Kidney (tissue), 14 donors: ENCODE results near the gene BABAM1. TPM values are rescaled to one million over a fixed set of nuclear protein-coding genes. Genes with fewer than 3 reads are reported as not detected.

ENCODE experiments used
- DNase-seq, 5 donors: peaks; one replicate each; pipeline ENCODE4 v3.0.0-alpha.2; 2013 to 2020
- FAIRE-seq: peaks from 2 replicates; lab custom pipeline; 2012; peaks lifted over from hg19 to GRCh38; lab: Jason Lieb, UNC
- H3K27ac ChIP-seq, 2 donors: one replicate each; pipeline ENCODE4 v1.7.0; 2013; ENCODE audit warnings: low read depth in 2 of 2, low read length in 2 of 2, inconsistent platforms in 1 of 2
- H3K27me3 ChIP-seq: one replicate; pipeline ENCODE4 v1.7.1; 2013; ENCODE audit warnings: low read length, inconsistent platforms; ENCODE audit not compliant: control insufficient read depth, insufficient read depth
- H3K36me3 ChIP-seq, 3 donors: one replicate each; pipeline versions ENCODE4 v1.7.0 to v1.7.1; 2013; ENCODE audit warnings: low read length in 3 of 3, control low read depth in 1 of 3, inconsistent platforms in 1 of 3; ENCODE audit not compliant: insufficient read depth in 3 of 3, control insufficient read depth in 2 of 3
- H3K4me1 ChIP-seq, 3 donors: one replicate each; pipeline versions ENCODE4 v1.7.0 to v1.7.1; 2013; ENCODE audit warnings: low read length in 3 of 3, inconsistent platforms in 1 of 3, low read depth in 1 of 3; ENCODE audit not compliant: control insufficient read depth in 2 of 3, insufficient read depth in 2 of 3
- H3K4me3 ChIP-seq, 3 donors: one replicate each; pipeline versions ENCODE4 v1.7.0 to v1.8.1; 2013; ENCODE audit warnings: low read length in 3 of 3, control low read depth in 1 of 3, inconsistent platforms in 1 of 3
- H3K9ac ChIP-seq, 3 donors: one replicate each; pipeline versions ENCODE4 v1.7.0 to v1.7.1; 2013; ENCODE audit warnings: low read length in 3 of 3, control low read depth in 1 of 3, inconsistent platforms in 1 of 3
- H3K9me3 ChIP-seq, 3 donors: one replicate each; pipeline versions ENCODE4 v1.7.0 to v1.7.1; 2013; ENCODE audit warnings: low read length in 3 of 3, control low read depth in 1 of 3, inconsistent platforms in 1 of 3; ENCODE audit not compliant: control insufficient read depth in 2 of 3, insufficient read depth in 1 of 3
- CTCF ChIP-seq: IDR thresholded peaks from 3 replicates; pipeline ENCODE4 v1.5.1; 2012; ENCODE audit warnings: mild to moderate bottlenecking, moderate library complexity, borderline replicate concordance; ENCODE audit not compliant: insufficient read depth; ENCODE audit errors: extremely low read depth
- intact Hi-C: fragments of 100-400 bp; cut with DNase I; formaldehyde crosslinking; loops from one replicate; pipeline ENCODE4 v1.11.1; 2022
- polyA plus RNA-seq: library from polyadenylated mRNA; stranded (reverse); fragments of 350-450 nt; fragmentation: Illumina TruSeq; extraction: RNeasy Lipid Tissue Mini Kit (QIAGEN cat#74804); gene quantifications from one replicate; pipeline ENCODE4 v1.2.3, GENCODE V29; 2014; ENCODE audit warnings: low read depth, low replicate concordance; ENCODE audit not compliant: insufficient read depth
- total RNA-seq: library from RNA; stranded (reverse); fragmentation: NEBNext Ultra II Directional; extraction: Animal tissue kit (Norgen Biotek cat#: 25700); gene quantifications from one replicate; pipeline ENCODE4 v1.2.1, GENCODE V29; 2021
- donor health status: control.
- donor health status: control.
- donor health status: control.
- donor health status: control.
- donor health status: control.
- donor health status: DM: yes; HTN: yes; CAD: no.
- donor health status: Normal renal cell carcinoma (clear cell type).

Gene BABAM1
- total and polyA plus RNA-seq, 2 donors from 2014 or later = 69.4 to 105 TPM

GRCh38 chr19:17275441-17276175 lies 8.4 kb downstream of the BABAM1 start:
- no peak for FAIRE-seq
- DNase-seq = no peak
- intact Hi-C loops = no loop called here
- H3K27ac ChIP-seq = no peak overlapping the region
- H3K36me3 ChIP-seq = peaks cover 2 to 33% (median 3%) of the 10 kb centered on the region in 3 donors
- H3K9ac ChIP-seq = no peak overlapping the region
- no peaks in the 10 kb centered on the region for H3K27me3 ChIP-seq
- H3K9me3 ChIP-seq = no peaks in the 10 kb centered on the region
- no peak overlapping the region for H3K4me3 ChIP-seq
- no peak for TF ChIP-seq CTCF
- no peaks in the 10 kb centered on the region for H3K4me1 ChIP-seq

GRCh38 chr19:17279436-17279835 lies 12.2 kb downstream of the BABAM1 start:
- FAIRE-seq (no peak), DNase-seq (no peak)
- Histone ChIP-seq H3K9me3 (no peaks in the 10 kb centered on the region), H3K9ac (no peak overlapping the region), H3K27me3 (peaks cover 2% of the 10 kb centered on the region), H3K4me3 (no peak overlapping the region), H3K36me3 (peaks cover 0 to 17% (median 3%) of the 10 kb centered on the region in 3 donors), H3K4me1 (peaks cover 0 to 4% (median 0%) of the 10 kb centered on the region in 3 donors), H3K27ac (no peak overlapping the region)
- no peak for TF ChIP-seq CTCF
- intact Hi-C loops = no loop called here

GRCh38 chr19:17281391-17282304 lies 14.4 kb downstream of the BABAM1 start, which contains the start of gene ANKLE1:
TSS of gene ANKLE1 (plus strand) at chr19:17281901. CDS start at chr19:17281921, 20 bp downstream.
- Histone ChIP-seq H3K36me3 (peaks cover 0 to 4% (median 3%) of the 10 kb centered on the region in 3 donors), H3K9me3 (no peaks in the 10 kb centered on the region), H3K27ac (no peak within 1 kb of the TSS), H3K4me3 (peak within 1 kb of the TSS in 1 of 3 donors; percentile 18), H3K9ac (peak within 1 kb of the TSS in 1 of 3 donors; percentile 48), H3K4me1 (peaks cover 0 to 4% (median 0%) of the 10 kb centered on the region in 3 donors), H3K27me3 (peaks cover 2% of the 10 kb centered on the region)
- DNase-seq (peak; percentile 44 to 80 (median 55)), FAIRE-seq (no peak)
- intact Hi-C loops = loop anchor here (10.0 kb wide), 1 partner anchor 217 kb away; no protein-coding TSS in a partner anchor
- TF ChIP-seq CTCF = no peak
